ENCODE measurements around the gene MLKL.
A peak's percentile ranks its signal among the peaks of the same experiment; 100 is the strongest.
"Not testable (repeated sequence)": the region's sequence is repeated elsewhere in the genome, so short reads cannot be mapped to it uniquely, and the experiment has no call there.

MLKL gene

DNA sequence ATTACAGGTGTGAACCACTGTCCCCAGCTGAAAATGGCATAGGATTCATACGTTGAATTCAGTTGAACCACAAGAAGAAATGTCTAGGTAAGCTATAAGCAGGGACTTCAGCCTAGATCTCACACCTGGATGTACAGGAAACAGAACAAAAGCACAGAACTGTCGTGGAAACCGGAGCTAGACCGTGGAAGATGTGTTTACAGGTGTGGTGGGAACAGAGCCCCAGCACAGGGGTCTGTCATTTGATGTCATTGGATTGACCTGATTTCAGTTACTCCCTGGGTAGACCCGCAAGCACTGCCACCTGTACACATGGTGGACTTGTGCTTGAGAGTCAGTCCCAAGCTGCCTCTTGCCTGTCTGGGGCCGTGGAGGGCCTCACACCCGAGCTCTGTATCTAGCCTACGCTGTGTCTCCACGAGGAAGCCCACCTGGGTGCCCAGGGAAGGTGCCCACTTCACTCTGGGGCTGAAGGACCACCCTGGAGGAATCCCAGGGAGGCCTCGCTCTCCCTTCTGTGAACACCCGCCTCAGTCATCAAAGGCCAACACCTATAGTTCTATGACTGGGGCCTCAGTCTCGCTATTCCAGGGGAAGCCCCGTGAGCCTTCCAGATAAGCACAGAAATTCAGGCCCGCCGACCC, 32.2 kb upstream of the MLKL start:
- no peak for DNase-seq

DNA sequence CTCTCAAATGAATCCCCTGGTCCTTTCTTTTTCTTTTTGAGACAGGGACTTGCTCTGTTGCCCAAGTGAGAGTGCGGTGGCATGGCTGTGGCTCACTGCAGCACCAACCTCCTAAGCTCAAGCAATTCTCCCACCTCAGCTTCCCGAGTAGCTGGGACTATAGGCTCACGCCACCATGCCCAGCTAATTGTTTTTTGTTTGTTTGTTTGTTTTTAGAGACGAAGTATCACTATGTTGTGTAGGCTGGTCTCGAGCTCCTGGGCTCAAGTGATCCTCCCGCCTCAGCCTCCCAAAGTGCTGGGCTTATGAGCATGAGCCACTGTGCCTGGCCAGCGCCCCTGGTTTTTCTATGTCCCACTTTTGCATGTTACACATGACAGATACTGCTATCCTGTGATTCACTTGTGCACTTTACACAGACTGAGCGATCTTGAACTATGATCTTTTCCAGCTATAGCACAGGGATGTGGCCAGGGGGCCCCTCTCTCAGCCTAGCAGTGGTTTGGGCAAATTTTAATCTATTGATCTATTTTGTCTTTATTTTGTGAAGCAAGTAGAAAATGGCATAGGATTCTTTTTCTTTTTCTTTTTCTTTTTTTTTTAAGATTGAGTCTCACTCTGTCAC, 31.3 kb upstream of the MLKL start:
- DNase-seq: no peak

DNA sequence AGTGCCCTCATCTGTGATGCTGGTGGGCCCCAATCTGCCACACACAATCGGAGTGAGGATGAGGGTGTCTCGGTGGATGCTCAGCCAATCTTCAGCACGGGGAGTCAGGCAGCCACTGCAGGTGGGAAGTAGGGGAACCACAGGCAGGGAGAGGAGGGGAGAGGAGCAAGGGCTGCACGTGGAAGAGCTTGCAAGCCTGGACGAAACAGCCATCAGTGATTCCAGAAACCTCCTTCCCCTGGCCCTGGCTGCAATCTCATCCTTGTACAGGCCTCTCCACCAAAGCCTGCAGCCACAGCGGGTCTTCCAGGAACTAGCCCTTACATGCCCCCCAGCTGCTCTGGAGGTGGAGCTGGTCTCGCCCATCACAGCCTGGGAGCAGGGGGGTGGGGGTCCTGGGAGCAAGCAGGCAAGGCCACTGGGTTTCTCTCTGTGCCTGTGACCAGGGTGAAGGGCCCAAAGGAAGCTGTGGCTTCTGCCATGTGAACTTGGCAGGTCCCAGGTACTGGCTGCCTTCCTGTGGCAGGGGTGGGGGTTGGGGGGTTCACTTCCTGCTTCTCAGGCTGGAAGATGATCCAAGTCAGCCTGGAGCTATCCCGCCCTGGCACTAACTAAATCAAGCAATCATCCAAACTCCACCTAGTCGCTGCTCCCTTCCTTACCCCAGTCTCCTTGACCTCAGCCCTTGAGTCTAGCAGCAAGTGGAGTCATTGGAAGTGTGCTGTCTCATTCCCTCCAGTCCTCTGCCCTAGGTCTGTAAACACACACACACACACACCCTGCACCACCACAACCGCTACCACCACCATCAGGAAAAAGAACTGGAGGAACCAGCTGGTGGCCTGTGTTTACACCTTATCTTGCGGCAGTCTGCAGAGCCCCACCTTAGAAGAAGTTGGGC, 29.4 kb upstream of the MLKL start:
- no peak for DNase-seq

DNA sequence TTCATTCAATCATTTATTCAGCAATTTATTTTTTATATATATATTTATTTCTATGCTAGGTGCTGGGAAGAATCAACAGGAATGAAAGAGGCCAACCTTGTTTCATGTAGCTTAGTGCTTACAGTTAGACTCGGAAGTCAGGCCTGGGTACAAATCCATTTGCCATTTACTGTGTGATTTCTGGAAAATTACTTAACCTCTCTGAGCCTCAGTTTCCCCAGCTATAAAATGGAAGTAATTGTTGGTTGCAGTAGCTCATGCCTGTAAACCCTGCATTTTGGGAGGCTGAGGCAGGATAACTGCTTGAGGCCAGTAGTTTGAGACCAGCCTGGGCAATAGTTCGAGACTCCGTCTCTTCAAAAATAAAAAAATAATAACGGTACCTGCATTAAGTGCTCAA, 27.2 kb upstream of the MLKL start:
- DNase-seq: no peak

DNA sequence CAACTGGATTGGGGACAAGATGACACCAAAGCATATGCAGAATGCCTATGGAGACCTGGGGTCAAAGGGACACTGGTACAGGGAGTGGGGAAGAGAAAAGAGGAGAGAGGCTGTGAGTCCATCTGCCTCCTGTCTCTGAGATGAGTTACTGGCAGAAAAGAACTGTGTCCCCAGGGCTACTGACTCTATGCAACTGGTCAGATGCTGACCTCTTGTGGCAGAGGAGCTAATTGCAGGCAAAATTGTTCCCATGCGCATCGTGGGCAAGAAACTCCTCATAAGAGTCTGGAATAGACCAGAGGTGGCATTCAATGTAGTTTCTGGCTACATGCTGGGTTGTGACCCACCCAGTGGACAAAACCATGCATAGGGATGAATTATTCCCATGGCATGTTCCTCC, 26.1 kb upstream of the MLKL start:
- no peak for DNase-seq

DNA sequence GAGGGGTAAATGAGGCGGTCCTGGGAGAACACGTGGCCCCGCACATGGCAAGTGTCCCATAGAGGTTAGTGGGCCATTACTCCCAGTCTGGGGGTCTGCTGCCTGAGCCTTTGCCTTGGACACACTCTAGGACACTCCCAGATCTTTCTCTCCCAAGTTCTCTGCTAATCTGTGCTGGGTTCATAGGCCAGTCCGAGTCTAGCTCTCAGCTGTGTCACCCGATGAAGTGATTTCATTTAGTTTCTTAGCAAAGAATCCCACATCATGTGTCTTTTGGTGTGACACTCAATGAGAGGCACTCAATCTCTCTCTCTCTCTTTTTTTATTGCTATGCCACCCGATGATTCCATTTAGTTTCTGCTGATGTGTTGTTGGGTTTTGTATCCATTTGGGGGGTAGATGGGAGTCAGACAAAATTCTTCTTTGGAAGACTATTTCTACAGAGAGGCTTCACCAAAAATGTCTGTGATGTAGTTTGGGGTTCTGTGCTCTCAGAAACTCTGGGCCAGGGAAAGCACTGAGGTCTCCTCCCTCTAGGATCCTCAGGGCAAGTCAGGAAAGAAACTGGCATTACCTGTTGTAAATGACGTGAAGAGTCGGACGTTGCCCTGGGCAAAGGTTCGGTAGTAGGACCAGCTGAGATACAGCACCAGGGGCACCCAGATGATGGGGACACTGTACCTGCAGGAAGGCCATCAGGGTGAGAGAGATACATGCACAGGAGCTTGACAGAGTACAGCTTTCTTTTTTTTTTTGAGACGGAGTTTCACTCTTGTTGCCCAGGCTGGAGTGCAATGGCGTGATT, 25.2 kb upstream of the MLKL start:
- DNase-seq: no peak

DNA sequence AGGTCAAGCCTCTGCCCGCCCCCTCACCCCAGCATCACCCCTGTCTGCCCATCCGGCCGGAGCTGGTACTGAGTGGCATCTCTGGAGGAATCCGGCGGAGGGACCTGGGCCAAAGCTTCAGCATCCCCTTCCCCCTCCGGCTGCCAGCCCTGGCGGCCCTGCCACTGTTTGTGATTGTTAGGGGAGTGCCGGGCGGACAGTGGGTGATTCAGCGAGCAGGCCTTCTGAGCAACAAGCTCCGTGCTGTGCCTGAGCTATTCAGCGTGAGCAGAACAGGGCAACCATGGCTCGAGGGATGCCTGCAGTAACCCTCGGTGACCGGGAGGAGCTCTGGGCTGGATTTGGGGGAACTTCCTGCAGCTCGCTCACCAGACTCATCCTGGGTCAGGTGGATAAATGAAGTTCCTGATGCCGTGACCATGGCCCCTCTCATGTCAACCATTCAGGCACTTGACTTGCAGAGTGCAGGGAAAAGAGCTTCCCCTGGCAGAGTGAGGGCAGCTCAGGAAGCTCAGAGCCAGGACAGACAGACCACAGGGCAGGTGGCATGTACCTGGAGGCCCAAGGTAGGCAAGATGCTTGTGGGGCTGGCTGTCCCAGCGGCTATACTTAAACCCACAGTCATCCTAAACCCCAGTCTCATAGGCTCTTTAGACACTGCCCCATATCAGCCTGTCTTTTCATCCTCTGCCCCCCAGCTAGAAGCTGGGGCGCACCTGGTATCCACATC, 24.3 kb upstream of the MLKL start:
- DNase-seq: peak in 55 of 56 donors; percentile 59 to 98 (median 91)

DNA sequence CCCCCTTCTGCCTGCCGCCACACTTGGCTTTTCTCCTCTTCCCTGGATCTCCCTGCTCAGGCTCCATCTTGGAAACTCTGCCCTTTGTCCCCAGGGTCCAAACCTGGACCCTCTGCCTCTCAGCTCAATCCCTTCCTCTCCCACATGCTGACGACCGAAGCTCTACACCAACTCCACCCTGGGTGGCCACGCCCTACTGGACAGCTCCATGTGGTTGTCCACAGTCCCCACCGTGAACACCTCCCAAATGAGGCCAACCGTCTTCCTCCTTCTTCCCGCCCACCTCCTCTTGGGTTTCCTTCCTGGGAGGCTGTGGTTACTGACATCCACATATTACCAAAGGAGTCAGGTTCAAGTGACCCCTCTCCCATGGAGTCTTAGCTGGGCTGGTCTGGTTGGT, 22.6 kb upstream of the MLKL start:
- no peak for DNase-seq

DNA sequence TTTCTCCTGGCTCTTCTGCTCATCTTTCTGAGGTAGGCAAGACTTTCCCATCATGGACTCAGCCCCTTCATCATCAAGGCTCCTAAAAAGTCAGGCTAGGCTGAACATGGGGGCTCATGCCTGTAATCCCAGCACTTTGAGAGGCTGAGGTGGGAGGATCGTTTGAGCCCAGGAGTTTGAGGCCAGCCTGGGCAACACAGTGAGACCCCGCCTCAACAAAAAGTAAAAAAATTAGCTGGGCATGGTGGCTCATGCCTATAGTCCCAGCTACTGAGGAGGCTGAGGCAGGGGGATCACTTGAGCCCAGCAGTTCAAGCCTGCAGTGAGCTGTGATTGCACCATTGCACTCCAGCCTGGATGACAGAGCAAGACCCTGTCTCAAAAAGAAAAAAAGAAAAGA, 21.5 kb upstream of the MLKL start:
- not testable (repeated sequence) for DNase-seq

DNA sequence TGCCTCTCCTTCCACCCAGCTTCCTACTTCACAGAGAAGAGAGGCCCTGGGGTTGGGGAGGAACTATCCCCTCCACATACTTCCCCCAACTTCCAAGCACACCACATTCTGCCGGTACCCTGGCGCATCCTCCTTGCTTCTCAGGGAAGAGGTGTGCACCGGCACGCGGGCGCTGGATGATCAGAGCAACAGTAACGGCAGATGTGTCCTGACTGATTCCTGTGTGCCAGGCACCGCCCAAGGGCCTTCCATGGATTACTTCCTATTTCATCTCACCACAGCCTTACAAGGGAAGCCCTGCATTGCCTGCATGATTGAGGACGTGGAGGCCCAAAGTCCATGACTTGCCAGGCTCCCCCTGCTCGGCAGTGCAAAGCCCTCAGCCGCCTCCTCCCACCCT, 21.1 kb upstream of the MLKL start:
- DNase-seq: no peak

DNA sequence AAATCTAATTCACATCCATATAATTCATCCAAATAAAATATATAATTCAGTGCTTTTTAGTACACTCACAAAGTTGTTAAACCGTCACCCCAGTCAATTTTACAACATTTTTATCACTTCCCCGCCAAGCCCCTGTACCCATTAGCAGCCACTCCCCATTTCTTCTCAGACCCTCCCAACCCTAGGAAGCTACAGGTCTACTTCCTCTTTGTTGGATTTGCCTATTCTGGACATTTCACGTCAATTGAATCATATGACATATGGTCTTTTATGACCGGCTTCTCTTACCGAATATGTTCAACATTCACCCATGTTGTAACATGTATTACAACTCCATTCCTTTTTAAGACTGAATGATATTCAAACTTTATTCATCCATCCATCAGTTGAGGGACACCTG, 19.9 kb upstream of the MLKL start:
- no peak for DNase-seq

DNA sequence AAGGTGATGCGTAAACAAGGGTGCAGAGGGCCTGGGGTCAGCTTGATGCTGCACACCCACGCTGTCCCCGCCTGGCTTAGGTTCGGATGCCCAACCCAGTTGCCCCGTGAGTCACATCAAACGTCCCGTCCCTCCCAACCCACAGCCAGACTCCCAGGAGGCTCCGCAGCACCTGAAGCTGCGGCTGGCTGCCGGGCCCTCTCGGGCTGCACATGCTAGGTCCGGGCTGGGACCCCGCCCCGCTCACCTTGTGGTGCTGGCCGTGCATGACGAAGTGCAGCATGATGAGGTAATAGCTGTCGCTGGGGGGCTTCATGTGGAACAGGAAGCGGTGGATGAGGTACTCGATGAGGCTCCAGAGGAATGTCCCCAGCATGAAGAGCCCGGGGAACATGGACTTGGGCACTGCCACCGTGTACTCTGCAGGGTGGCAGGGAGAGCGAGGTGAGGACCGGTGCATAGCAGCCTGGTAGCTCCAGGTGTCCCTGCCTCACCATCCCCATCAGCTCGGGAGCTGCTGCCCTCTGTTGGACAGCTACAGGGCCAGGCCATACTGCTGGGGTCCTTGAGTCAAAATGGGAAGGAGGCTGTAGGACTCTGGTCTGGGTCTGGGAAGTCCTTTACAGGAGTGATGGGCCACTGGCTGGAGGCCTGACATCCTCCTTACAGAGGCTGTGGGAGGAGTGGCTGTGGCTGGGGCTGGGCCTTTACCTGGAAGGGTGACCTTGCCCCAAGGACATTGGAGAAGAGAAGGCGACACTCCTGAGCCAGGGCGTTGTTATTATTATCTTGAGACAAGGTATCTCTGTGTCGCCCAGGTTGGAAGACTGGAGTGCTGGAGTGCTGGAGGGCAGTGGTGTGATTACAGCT, 18.3 kb upstream of the MLKL start:
- no peak for DNase-seq

DNA sequence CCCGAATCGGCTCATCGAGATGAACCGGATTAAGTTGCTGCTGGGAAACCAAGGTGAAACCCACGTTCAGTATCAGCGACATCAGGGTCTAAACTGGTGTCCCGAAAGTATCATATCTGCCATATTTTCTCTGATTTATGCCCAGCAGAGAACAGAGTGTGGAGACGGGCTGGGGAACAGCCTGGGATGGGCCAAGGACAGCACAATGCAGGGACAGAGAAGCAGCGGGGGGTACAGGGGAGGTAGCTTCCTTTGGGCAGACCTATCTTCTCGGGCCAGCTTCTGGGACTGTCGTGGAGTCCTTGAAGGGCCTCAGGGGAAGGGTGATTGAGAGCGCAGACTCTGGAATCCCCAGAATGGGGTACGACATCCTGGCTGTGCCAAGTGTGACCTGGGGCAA, 17.5 kb upstream of the MLKL start:
- DNase-seq: no peak

DNA sequence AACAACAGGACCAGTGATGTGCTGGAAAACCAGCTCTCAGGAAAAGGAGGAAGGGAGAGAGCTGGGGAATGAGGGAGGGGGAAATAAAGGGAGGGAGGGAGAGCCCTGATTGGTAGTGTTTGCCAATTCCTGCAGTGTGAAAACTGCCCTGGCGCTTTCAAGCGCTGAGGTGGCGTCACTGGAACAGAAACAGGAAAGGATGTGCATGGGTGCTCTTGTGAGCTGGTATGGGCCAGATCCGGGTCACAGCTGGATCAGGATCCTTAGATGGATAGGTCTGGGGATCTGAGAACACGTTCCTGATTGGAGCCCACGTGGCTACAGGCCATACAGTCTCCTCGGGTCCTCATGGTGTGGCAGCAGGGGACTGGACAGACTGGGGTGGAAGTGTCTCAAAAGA, 16.7 kb upstream of the MLKL start:
- DNase-seq: no peak

DNA sequence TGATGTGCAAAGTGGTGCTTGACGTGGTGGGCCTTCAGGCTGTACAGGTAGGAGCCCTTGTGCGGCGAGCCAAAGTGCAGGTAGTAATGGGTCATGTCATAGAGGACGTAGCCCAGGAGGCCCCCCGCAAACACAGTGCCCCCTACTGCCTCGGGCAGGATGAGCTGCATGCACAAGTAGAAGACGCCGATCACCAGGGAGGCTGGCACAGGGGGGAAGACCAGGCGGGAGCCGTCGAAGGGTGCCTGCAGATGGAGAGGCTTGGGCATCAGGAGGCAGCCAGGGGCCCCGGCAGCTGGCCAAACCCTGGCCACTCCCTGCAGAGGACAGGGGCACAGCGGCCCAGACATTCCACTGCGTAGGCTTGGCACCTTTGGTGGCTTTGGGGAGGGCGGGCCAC, 15.7 kb upstream of the MLKL start:
- no peak for DNase-seq

DNA sequence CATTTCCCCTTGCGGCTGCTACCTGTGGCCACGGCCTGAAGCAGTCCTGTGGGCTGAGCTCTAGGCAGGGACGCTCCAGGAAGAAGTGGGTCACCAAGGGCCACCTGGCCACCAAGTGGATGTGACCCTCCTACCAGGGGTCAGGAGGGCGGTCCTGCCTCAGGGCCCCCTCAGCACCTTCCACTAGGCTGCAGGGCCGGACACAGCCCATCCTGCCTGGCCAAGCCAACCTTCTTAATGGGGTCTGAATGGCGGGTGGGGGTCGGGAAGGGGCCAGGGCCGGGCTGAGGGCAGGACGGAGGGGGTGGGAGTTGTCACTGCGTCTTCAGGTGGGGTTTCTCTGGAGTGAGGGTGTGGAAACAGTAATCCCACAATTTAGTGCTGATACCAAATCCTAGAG, 13.2 kb upstream of the MLKL start:
- DNase-seq: no peak

DNA sequence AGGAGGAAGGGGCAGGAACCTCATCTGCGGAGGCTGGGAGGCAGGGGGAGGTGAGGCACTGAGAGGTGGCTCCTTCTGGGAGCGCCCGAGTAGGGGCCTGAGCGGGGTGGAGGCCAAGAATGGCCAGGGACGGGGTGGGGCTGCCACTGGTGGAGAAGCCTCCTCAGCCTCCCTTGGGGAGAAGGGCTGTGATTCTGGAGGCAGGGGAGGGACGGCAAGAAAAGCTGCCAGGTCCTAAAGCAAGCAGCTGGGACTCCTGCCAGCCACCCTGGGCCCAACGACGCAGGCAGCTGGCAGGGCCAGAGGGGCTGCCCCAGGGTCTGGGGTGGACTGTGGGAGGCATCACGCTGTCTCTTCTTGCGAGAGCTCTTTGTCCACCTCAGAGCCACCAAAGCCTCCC, 12.7 kb upstream of the MLKL start:
- DNase-seq: peak in 4 of 56 donors; percentile 13 to 27 (median 16)

DNA sequence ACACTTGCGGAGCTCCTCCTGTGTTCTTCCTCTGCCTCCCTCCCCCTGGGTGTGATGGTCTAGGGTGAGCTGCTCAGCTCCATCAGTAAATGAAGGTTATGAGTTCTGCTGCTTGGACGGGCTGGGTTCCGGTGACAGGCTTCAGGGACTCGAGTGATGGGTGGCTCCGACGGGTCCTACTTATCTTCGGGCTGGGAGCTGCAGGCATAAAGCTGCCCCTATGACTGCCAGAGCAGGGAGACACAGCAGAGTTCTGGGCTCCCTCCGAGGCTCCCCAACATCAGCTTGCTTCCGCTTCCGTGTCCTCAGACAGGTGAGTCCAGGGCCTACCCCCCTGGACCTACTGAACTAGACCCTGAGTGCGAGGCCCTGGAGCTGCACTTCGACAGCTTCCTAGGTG, 11.3 kb upstream of the MLKL start:
- no peak for DNase-seq

DNA sequence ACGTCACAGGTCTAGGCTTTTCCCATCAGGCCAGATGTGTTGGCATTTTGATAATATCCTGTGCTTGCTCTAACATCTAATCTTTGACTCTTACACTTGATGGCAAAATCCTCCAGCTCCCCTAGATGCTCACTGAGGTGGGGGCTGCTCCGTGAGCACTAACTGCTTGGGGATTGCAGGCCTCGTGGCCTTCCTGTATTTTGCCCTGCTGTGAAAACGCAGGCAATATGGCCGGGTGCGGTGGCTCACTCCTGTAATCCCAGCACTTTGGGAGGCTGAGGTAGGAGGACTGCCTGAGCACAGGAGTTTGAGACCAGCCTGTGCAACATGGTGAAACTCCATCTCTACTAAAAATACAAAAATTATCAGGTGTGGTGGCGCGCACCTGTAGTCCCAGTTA, 9.7 kb upstream of the MLKL start:
- DNase-seq: no peak

DNA sequence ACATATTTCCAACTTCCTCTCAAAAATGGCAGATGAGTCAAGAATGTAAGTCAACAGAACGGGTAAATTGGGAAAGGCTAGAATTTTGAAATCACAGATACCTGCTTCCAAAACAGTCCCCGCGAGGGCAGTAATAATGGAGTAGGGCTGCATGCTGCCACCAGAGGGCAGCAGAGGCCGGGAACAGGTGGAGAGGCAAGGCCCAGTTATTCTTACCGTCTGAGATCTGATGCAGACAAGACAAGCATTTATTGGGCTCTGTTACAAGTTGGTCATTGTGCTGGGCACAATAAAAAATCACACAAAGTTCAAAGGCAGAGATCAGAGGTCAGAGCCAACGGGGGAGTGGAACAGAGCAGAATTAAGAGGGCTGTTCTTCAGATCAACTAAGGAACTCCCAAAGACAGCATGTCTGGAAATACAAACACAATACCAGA, 8.8 kb upstream of the MLKL start:
- DNase-seq: peak in 55 of 56 donors; percentile 33 to 91 (median 73)

Measured in amygdala (tissue), 56 donors.